ENCODE measurements around the gene NFATC2. TPM values are rescaled to one million over a fixed set of nuclear protein-coding genes. Genes with fewer than 3 reads are reported as not detected.

The NFATC2 gene
- total and polyA plus RNA-seq, 2 of the 8 experiments (the other 6 are each of a cell fraction or from before 2014, with no cell fraction given) = 0.27 to 0.91 TPM

DNA sequence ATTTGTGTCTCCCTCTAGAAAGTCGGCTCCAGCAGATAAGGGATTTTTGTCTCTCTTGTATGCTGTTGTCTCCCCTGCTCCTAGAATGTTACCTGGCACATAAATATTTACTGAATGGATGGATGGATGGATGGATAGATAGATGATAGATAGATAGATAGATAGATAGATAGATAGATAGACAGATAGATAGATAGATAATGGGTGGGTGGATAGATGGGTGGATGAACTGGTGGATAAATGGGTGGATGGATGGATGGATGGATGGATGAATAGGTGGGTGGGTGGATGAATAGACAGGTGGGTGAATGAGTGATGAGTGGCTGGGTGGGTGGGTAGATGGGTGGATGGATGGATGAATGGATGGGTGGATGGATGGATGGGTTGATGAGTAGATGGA, 185.0 kb downstream of the NFATC2 start:
- no peak overlapping the region for H3K18ac ChIP-seq (ENCODE audit: extremely low read depth, low read length)
- H3K4me2 ChIP-seq (ENCODE audit: insufficient read depth in 1 of 2, low read depth in 2 of 2, low read length in 2 of 2) = no peak overlapping the region
- no peak overlapping the region for H2AFZ ChIP-seq (ENCODE audit: low read length)
- POLR2A ChIA-PET (ENCODE audit: partially characterized antibody) = no interaction called here
- no peaks in the 10 kb centered on the region for H3K4me1 ChIP-seq (replicated peaks in 1 of 4; ENCODE audit: control insufficient read depth in 3 of 4, insufficient read depth in 4 of 4, low read length in 3 of 4)
- peaks cover 4 to 6% of the 10 kb centered on the region in 2 experiments; a peak in 1 of 4 replicates for H3K9me3 ChIP-seq (ENCODE audit: insufficient read depth in 2 of 2, low read depth in 1 of 2, low read length in 1 of 2)
- H3K56ac ChIP-seq (replicated peaks; ENCODE audit: insufficient read length, low read depth, low read length) = no peak overlapping the region
- no peak overlapping the region for H2BK12ac ChIP-seq (ENCODE audit: low read depth, low read length)
- no peaks in the 10 kb centered on the region for H3K36me3 ChIP-seq (ENCODE audit: control insufficient read depth in 2 of 4, insufficient read depth in 4 of 4, low read length in 3 of 4)
- no peak overlapping the region for H4K91ac ChIP-seq (replicated peaks; ENCODE audit: insufficient read length, low read length)
- 0 out of 4 replicates have a peak, but pooled peaks cover 0 to 2% of the 10 kb centered on the region in 2 experiments for H3K79me2 ChIP-seq (ENCODE audit: control insufficient read depth in 1 of 2, insufficient read depth in 2 of 2, low read length in 2 of 2)
- H2BK5ac ChIP-seq (ENCODE audit: low read depth, low read length) = no peak overlapping the region
- H3K14ac ChIP-seq (ENCODE audit: insufficient read length) = no peak overlapping the region
- CTCF ChIA-PET (ENCODE audit: partially characterized antibody) = interaction anchor here (0.9 to 4.1 kb wide), 4 partner anchors 32 to 377 kb away, joined by 3 to 12 read pairs (median 5); no protein-coding TSS in a partner anchor
- no peak overlapping the region for H4K5ac ChIP-seq (ENCODE audit: insufficient read length, low read depth, low read length)
- no peaks in the 10 kb centered on the region for H3K79me1 ChIP-seq (ENCODE audit: low read depth, low read length)
- H4K20me1 ChIP-seq (replicated peaks in 1 of 2; ENCODE audit: control insufficient read depth in 1 of 2, insufficient read depth in 2 of 2, low read length in 2 of 2) = no peaks in the 10 kb centered on the region
- no peak overlapping the region for H3K9ac ChIP-seq (replicated peaks in 1 of 4; ENCODE audit: extremely low read depth in 1 of 4, low read depth in 3 of 4, low read length in 3 of 4)
- no peak overlapping the region for H2BK15ac ChIP-seq (ENCODE audit: low read length)
- H2AK5ac ChIP-seq (ENCODE audit: low read depth, low read length) = no peak overlapping the region
- WGBS, 2 experiments (ENCODE audit: extremely low coverage in 1 of 2, insufficient coverage in 1 of 2, insufficient read length in 1 of 2, insufficient replicate concordance in 2 of 2, low coverage in 1 of 2, low lambda C conversion rate in 2 of 2, missing lambda C conversion rate in 1 of 2) = 73% methylated on average over 1 of the region's 1 CpG; no CpG with 5 or more reads in 1 of the 2 experiments
- no peak overlapping the region for H3K23ac ChIP-seq (ENCODE audit: insufficient read length)
- FAIRE-seq (no peak), DNase-seq (ENCODE audit: low read depth in 1 of 2, low spot score in 2 of 2) (no peak)
- no peak overlapping the region for H2BK120ac ChIP-seq (replicated peaks; ENCODE audit: low read depth, low read length)
- no peak overlapping the region for H3K27ac ChIP-seq (ENCODE audit: low read depth, low read length)
- H4K8ac ChIP-seq (ENCODE audit: extremely low read depth, insufficient read depth, low read length) = no peak overlapping the region
- H3K4ac ChIP-seq (replicated peaks; ENCODE audit: insufficient read length, low read depth, low read length) = no peak overlapping the region
- no peak overlapping the region for H3K4me3 ChIP-seq (ENCODE audit: extremely low read depth in 1 of 4, insufficient read depth in 2 of 4, low read depth in 3 of 4, low read length in 4 of 4)
- H3K23me2 ChIP-seq (ENCODE audit: low read depth, low read length) = peaks cover 10% of the 10 kb centered on the region; the same call in 1 of the 2 replicates
- H3K27me3 ChIP-seq (replicated peaks in 1 of 4; ENCODE audit: control insufficient read depth in 3 of 4, extremely low read depth in 1 of 4, insufficient read depth in 3 of 4, low read length in 3 of 4) = no peaks in the 10 kb centered on the region; a peak in 1 of 7 replicates
- H2BK20ac ChIP-seq (ENCODE audit: low read length) = no peak overlapping the region
- TF ChIP-seq TBP (IDR thresholded peaks at IDR 0.05; ENCODE audit: low read depth, low read length) (no peak), CBX8 (IDR thresholded peaks at IDR 0.05; ENCODE audit: borderline replicate concordance, low read depth, low read length) (no peak), JUND (IDR thresholded peaks at IDR 0.05; ENCODE audit: low read length) (no peak), SP1 (IDR thresholded peaks at IDR 0.05; ENCODE audit: low read depth, low read length) (no peak), TAF7 (optimal IDR thresholded peaks at IDR 0.05; ENCODE audit: borderline replicate concordance, low read depth, low read length) (no peak), EGR1 (IDR thresholded peaks at IDR 0.05; ENCODE audit: borderline replicate concordance, low read depth, low read length) (no peak), KDM4A (IDR thresholded peaks at IDR 0.05; ENCODE audit: low read depth, low read length, severe bottlenecking) (no peak), RNF2 (IDR thresholded peaks at IDR 0.05; ENCODE audit: borderline replicate concordance, low read depth, low read length, missing control alignments, poor library complexity, severe bottlenecking) (no peak), TCF12 (IDR thresholded peaks at IDR 0.05; ENCODE audit: low read depth, low read length) (no peak), FOSL1 (IDR thresholded peaks at IDR 0.05; ENCODE audit: insufficient read depth, low read depth, low read length) (no peak)
- TF ChIP-seq, protein P1, sequence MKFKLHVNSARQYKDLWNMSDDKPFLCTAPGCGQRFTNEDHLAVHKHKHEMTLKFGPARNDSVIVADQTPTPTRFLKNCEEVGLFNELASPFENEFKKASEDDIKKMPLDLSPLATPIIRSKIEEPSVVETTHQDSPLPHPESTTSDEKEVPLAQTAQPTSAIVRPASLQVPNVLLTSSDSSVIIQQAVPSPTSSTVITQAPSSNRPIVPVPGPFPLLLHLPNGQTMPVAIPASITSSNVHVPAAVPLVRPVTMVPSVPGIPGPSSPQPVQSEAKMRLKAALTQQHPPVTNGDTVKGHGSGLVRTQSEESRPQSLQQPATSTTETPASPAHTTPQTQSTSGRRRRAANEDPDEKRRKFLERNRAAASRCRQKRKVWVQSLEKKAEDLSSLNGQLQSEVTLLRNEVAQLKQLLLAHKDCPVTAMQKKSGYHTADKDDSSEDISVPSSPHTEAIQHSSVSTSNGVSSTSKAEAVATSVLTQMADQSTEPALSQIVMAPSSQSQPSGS (IDR thresholded peaks at IDR 0.05; ENCODE audit: low read length) = no peak
- TF ChIP-seq, protein P2, sequence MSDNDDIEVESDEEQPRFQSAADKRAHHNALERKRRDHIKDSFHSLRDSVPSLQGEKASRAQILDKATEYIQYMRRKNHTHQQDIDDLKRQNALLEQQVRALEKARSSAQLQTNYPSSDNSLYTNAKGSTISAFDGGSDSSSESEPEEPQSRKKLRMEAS (IDR thresholded peaks at IDR 0.05) = no peak
